ENCODE measurements around the gene TLL1.

Gene TLL1

GRCh38 chr4:165872461-165873297, at the start of gene TLL1:
TSS of gene TLL1 (plus strand) at chr4:165873237. CDS start at chr4:165873905, 668 bp downstream.
- TF ChIP-seq ZFX (IDR thresholded peaks at IDR 0.05), result no peak
- TF ChIP-seq CTCF (conservative IDR thresholded peaks at IDR 0.05), result no peak
- peak within 1 kb of the TSS; percentile 21; the same call in 1 of the 2 replicates for H3K27ac ChIP-seq

- TF ChIP-seq ZFX (IDR thresholded peaks at IDR 0.05) (no peak), CTCF (conservative IDR thresholded peaks at IDR 0.05) (no peak)
- no peak overlapping the region for H3K27ac ChIP-seq
Measured at GRCh38 chr4:165826166-165826565, 46.9 kb upstream of the TLL1 start.

- H3K27ac ChIP-seq, result no peak overlapping the region
- TF ChIP-seq CTCF (conservative IDR thresholded peaks at IDR 0.05) (no peak), ZFX (IDR thresholded peaks at IDR 0.05) (no peak)
Measured at GRCh38 chr4:165827018-165827417, 46.0 kb upstream of the TLL1 start.

- H3K27ac ChIP-seq, result no peak overlapping the region
- TF ChIP-seq CTCF (conservative IDR thresholded peaks at IDR 0.05), result no peak
- no peak for TF ChIP-seq ZFX (IDR thresholded peaks at IDR 0.05)
Measured at GRCh38 chr4:165828928-165829327, 44.1 kb upstream of the TLL1 start.

- no peak for TF ChIP-seq CTCF (conservative IDR thresholded peaks at IDR 0.05)
- TF ChIP-seq ZFX (IDR thresholded peaks at IDR 0.05), result no peak
Measured at GRCh38 chr4:165834116-165834515, 38.9 kb upstream of the TLL1 start.

GRCh38 chr4:165838575-165838974, 34.5 kb upstream of the TLL1 start:
- H3K27ac ChIP-seq, result no peak overlapping the region
- TF ChIP-seq ZFX (IDR thresholded peaks at IDR 0.05) (no peak), CTCF (conservative IDR thresholded peaks at IDR 0.05) (no peak)

More at GRCh38 chr4:165834116-165834515, 38.9 kb upstream of the TLL1 start:
- H3K27ac ChIP-seq, result no peak overlapping the region

GRCh38 chr4:165839615-165840333, 33.3 kb upstream of the TLL1 start:
- H3K27ac ChIP-seq, result no peak overlapping the region
- no peak for TF ChIP-seq CTCF (conservative IDR thresholded peaks at IDR 0.05)
- TF ChIP-seq ZFX (IDR thresholded peaks at IDR 0.05), result no peak

Data from C4-2B (cell line).